ENCODE data around the gene SEC22C.

Gene SEC22C

DNA sequence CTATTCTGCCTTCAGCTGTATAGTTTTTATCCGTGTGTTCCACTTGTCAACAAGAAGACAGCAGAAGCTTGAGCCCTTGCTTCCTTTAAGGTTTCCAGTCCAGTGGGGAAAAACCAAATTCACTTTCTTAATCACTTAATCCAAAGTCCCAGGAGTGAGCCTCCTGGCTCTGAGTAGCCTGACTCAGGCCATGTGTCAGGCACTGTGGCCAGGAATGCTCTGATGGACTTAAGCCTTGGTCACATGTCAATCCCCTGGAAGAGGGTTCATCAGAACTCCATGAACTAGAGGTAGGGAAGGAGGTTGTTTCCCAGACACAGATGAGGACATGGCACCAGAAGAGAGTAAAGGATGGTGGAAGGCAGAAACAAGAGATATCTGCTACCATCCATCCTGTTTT, 70.6 kb downstream of the SEC22C start:
- Histone ChIP-seq H3K9me3 (ENCODE audit: insufficient read depth, low read length) (no peaks in the 10 kb centered on the region), H3K4me1 (ENCODE audit: insufficient read depth, insufficient read length) (no peaks in the 10 kb centered on the region), H3K4me3 (ENCODE audit: insufficient read length, low read depth) (no peak overlapping the region), H3K36me3 (ENCODE audit: insufficient read depth, insufficient read length, low read length) (peaks cover 3% of the 10 kb centered on the region), H3K9ac (ENCODE audit: insufficient read length, low read depth) (no peak overlapping the region), H3K27me3 (ENCODE audit: insufficient read depth, insufficient read length) (no peaks in the 10 kb centered on the region)
- no peak for TF ChIP-seq SUZ12 (IDR thresholded peaks at IDR 0.05; ENCODE audit: extremely low read depth, insufficient read depth, insufficient read length)
- no peak for TF ChIP-seq YY1 (IDR thresholded peaks at IDR 0.05; ENCODE audit: insufficient read depth, insufficient read length)
- TF ChIP-seq ZNF274 (IDR thresholded peaks at IDR 0.05; ENCODE audit: low read depth, low read length): no peak
- no peak for DNase-seq (ENCODE audit: low read depth, low spot score)

DNA sequence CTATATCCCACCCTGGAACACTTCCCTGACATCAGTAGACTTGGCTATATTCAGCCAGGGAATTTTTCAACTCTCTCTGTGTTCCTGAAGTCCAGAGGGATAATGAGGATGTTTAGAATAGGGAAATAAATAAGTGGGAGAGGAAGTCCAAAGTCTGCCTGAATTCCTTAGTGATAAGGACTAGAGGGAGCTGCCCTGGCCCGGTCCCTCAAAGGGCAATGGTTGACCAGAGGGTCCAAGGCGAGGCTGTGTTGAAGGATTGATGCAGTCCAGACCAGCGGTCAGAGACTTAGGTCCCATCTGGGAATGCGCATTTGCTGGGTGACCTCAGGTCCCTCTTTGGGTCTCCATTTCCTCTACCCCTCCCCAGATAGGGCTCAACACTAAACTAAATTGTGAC, 71.4 kb downstream of the SEC22C start:
- Histone ChIP-seq H3K9ac (ENCODE audit: insufficient read length, low read depth) (no peak overlapping the region), H3K4me3 (ENCODE audit: insufficient read length, low read depth) (no peak overlapping the region), H3K4me1 (ENCODE audit: insufficient read depth, insufficient read length) (no peaks in the 10 kb centered on the region), H3K27me3 (ENCODE audit: insufficient read depth, insufficient read length) (no peaks in the 10 kb centered on the region), H3K36me3 (ENCODE audit: insufficient read depth, insufficient read length, low read length) (no peaks in the 10 kb centered on the region), H3K9me3 (ENCODE audit: insufficient read depth, low read length) (no peaks in the 10 kb centered on the region)
- TF ChIP-seq YY1 (IDR thresholded peaks at IDR 0.05; ENCODE audit: insufficient read depth, insufficient read length): no peak
- no peak for TF ChIP-seq ZNF274 (IDR thresholded peaks at IDR 0.05; ENCODE audit: low read depth, low read length)
- TF ChIP-seq SUZ12 (IDR thresholded peaks at IDR 0.05; ENCODE audit: extremely low read depth, insufficient read depth, insufficient read length): no peak
- DNase-seq (ENCODE audit: low read depth, low spot score): no peak

DNA sequence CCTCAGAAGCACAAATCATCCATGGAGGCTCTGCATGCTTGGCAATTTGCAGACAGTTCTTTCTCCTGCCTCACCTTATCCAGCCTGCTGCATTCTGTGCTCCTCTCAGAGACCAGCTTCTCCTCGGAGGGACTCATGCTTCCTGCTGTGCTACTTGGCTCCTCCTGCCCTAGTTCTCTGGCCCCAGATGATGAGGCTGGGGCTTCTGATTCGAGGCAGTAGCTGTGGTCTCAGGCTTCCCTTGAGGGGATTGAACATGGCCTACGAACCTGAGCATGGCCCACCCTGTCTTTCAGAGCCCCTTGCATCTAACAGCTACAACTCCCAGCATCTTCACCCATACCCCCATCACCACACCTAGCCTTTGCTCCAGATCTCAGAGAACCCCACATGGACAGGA, 72.7 kb downstream of the SEC22C start:
- H3K36me3 ChIP-seq (ENCODE audit: insufficient read depth, insufficient read length, low read length): no peaks in the 10 kb centered on the region
- no peaks in the 10 kb centered on the region for H3K27me3 ChIP-seq (ENCODE audit: insufficient read depth, insufficient read length)
- H3K4me1 ChIP-seq (ENCODE audit: insufficient read depth, insufficient read length): no peaks in the 10 kb centered on the region
- no peak overlapping the region for H3K9ac ChIP-seq (ENCODE audit: insufficient read length, low read depth)
- no peaks in the 10 kb centered on the region for H3K9me3 ChIP-seq (ENCODE audit: insufficient read depth, low read length)
- no peak overlapping the region for H3K4me3 ChIP-seq (ENCODE audit: insufficient read length, low read depth)
- TF ChIP-seq YY1 (IDR thresholded peaks at IDR 0.05; ENCODE audit: insufficient read depth, insufficient read length) (no peak), SUZ12 (IDR thresholded peaks at IDR 0.05; ENCODE audit: extremely low read depth, insufficient read depth, insufficient read length) (no peak), ZNF274 (IDR thresholded peaks at IDR 0.05; ENCODE audit: low read depth, low read length) (no peak)
- no peak for DNase-seq (ENCODE audit: low read depth, low spot score)

DNA sequence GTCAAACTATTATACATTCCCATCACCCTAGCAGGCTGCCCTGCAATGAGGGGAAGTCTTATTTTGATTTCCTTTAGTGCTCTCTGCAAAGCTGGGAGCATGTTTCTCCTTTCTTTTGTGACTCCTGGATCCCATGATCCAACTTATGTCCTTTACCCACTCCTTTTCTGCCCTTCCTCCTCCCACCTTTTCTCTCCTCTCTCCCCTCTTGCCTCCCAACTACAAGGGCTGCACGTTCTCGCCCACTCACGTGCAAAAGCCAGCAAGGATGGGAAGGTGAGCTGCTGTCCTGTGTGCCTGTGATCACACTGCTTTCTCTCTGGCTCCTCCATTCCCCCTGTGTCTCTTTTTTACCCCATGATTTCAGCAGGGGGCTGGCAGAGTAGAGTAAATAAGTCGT, 73.2 kb downstream of the SEC22C start:
- H3K36me3 ChIP-seq (ENCODE audit: insufficient read depth, insufficient read length, low read length): no peaks in the 10 kb centered on the region
- no peak overlapping the region for H3K4me3 ChIP-seq (ENCODE audit: insufficient read length, low read depth)
- DNase-seq (ENCODE audit: low read depth, low spot score): no peak
- no peaks in the 10 kb centered on the region for H3K4me1 ChIP-seq (ENCODE audit: insufficient read depth, insufficient read length)
- no peak for TF ChIP-seq ZNF274 (IDR thresholded peaks at IDR 0.05; ENCODE audit: low read depth, low read length)
- TF ChIP-seq YY1 (IDR thresholded peaks at IDR 0.05; ENCODE audit: insufficient read depth, insufficient read length): no peak
- TF ChIP-seq SUZ12 (IDR thresholded peaks at IDR 0.05; ENCODE audit: extremely low read depth, insufficient read depth, insufficient read length): no peak
- no peaks in the 10 kb centered on the region for H3K9me3 ChIP-seq (ENCODE audit: insufficient read depth, low read length)
- H3K9ac ChIP-seq (ENCODE audit: insufficient read length, low read depth): no peak overlapping the region
- H3K27me3 ChIP-seq (ENCODE audit: insufficient read depth, insufficient read length): peaks cover 2% of the 10 kb centered on the region

DNA sequence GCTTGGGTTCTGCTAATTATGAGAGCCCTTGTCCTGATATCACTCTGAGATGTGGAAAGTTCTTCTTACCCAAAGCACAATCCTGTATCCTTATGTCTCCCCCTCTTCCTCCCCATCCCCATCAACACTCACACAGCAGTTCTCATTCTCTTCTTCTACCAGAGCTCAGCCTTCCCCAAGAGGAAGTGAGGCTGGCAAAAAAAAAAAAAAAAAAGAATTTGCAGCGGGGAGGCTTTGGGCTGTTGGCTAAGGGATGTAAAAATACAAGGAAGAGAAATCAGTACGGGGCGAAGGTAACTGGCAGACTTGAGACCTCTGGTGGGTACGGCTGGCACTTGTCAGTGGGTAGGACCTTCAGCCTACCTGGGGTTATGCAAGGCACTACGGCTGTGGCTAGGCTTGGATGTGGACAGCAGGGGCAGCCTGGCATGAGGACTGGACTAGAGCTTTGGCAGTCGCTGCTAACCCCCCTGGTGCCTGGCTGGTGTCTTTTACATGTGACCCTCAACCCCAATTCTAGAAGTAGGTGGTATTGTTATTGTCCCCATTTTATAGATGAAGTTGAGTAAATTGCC, 73.9 kb downstream of the SEC22C start:
- H3K36me3 ChIP-seq (ENCODE audit: insufficient read depth, insufficient read length, low read length): no peaks in the 10 kb centered on the region
- no peak for DNase-seq (ENCODE audit: low read depth, low spot score)
- no peak overlapping the region for H3K4me3 ChIP-seq (ENCODE audit: insufficient read length, low read depth)
- H3K27me3 ChIP-seq (ENCODE audit: insufficient read depth, insufficient read length): peaks cover 10% of the 10 kb centered on the region
- no peak overlapping the region for H3K9ac ChIP-seq (ENCODE audit: insufficient read length, low read depth)
- no peak for TF ChIP-seq SUZ12 (IDR thresholded peaks at IDR 0.05; ENCODE audit: extremely low read depth, insufficient read depth, insufficient read length)
- no peak for TF ChIP-seq YY1 (IDR thresholded peaks at IDR 0.05; ENCODE audit: insufficient read depth, insufficient read length)
- no peak for TF ChIP-seq ZNF274 (IDR thresholded peaks at IDR 0.05; ENCODE audit: low read depth, low read length)
- H3K4me1 ChIP-seq (ENCODE audit: insufficient read depth, insufficient read length): peaks cover 6% of the 10 kb centered on the region
- no peaks in the 10 kb centered on the region for H3K9me3 ChIP-seq (ENCODE audit: insufficient read depth, low read length)

DNA sequence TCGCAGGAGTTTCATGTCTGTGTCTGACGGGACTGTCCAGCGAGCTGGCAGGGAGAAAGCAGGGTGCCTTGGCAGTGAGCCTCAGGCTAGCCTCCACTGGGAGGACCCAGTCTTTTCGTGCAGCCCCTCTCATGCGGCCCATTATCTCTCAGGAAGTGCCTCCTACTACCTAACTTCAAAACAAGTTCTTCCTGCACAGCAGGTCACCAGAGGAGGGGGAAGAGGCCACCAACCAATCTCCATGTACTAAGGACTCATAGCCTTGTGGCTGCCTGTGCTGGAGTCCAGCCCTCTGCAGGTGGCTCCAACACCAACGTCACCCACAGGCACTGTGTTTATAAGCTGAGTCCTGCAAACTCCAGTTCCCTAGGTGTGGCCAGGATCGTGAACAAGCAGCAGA, 74.5 kb downstream of the SEC22C start:
- Histone ChIP-seq H3K9ac (ENCODE audit: insufficient read length, low read depth) (no peak overlapping the region), H3K4me3 (ENCODE audit: insufficient read length, low read depth) (no peak overlapping the region), H3K36me3 (ENCODE audit: insufficient read depth, insufficient read length, low read length) (no peaks in the 10 kb centered on the region), H3K27me3 (ENCODE audit: insufficient read depth, insufficient read length) (peaks cover 11% of the 10 kb centered on the region), H3K4me1 (ENCODE audit: insufficient read depth, insufficient read length) (peaks cover 6% of the 10 kb centered on the region), H3K9me3 (ENCODE audit: insufficient read depth, low read length) (no peaks in the 10 kb centered on the region)
- DNase-seq (ENCODE audit: low read depth, low spot score): no peak
- TF ChIP-seq SUZ12 (IDR thresholded peaks at IDR 0.05; ENCODE audit: extremely low read depth, insufficient read depth, insufficient read length): no peak
- no peak for TF ChIP-seq YY1 (IDR thresholded peaks at IDR 0.05; ENCODE audit: insufficient read depth, insufficient read length)
- TF ChIP-seq ZNF274 (IDR thresholded peaks at IDR 0.05; ENCODE audit: low read depth, low read length): no peak

DNA sequence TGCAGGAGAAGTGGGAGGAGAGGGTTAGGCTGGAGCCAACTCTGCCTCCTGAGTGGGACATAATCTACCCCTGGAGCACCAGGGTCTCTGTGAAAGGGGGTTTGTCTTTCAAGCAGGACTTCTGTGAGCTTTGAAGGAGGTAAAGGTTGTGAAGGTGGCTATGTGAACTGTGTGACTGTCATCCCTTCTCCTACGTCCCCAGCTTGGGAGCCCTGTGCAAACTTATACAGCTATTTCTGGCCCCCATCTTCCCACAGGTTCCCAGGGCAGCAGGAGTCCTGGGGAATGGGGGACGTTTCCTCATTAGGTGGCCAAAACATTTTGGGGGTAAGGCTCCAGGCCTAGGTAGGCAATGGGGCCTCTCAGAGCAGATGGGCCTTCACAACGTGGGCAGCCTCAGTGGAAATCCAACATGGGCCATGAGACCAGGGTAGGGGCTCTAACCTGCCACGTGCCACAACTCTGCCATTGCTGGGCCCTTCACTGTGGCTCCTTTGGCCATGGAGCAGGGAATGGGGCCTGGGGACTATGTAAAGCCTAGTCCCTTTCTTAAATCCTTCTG, 75.8 kb downstream of the SEC22C start:
- peaks cover 8% of the 10 kb centered on the region for H3K4me1 ChIP-seq (ENCODE audit: insufficient read depth, insufficient read length)
- TF ChIP-seq YY1 (IDR thresholded peaks at IDR 0.05; ENCODE audit: insufficient read depth, insufficient read length) (no peak), ZNF274 (IDR thresholded peaks at IDR 0.05; ENCODE audit: low read depth, low read length) (no peak), SUZ12 (IDR thresholded peaks at IDR 0.05; ENCODE audit: extremely low read depth, insufficient read depth, insufficient read length) (no peak)
- H3K36me3 ChIP-seq (ENCODE audit: insufficient read depth, insufficient read length, low read length): no peaks in the 10 kb centered on the region
- DNase-seq (ENCODE audit: low read depth, low spot score): no peak
- H3K27me3 ChIP-seq (ENCODE audit: insufficient read depth, insufficient read length): peaks cover 24% of the 10 kb centered on the region
- H3K4me3 ChIP-seq (ENCODE audit: insufficient read length, low read depth): no peak overlapping the region
- no peak overlapping the region for H3K9ac ChIP-seq (ENCODE audit: insufficient read length, low read depth)
- H3K9me3 ChIP-seq (ENCODE audit: insufficient read depth, low read length): no peaks in the 10 kb centered on the region
